DMS79 treated with DMSO at 0.1 percent for 48 hours (cell line): ENCODE results near the gene NCBP3.
"Not testable (repeated sequence)": the region's sequence is repeated elsewhere in the genome, so short reads cannot be mapped to it uniquely, and the experiment has no call there.

Experiments
- DNase-seq: peaks from one replicate; lab custom pipeline; 2025; lab: John Stamatoyannopoulos, UW

NCBP3 gene

DNA sequence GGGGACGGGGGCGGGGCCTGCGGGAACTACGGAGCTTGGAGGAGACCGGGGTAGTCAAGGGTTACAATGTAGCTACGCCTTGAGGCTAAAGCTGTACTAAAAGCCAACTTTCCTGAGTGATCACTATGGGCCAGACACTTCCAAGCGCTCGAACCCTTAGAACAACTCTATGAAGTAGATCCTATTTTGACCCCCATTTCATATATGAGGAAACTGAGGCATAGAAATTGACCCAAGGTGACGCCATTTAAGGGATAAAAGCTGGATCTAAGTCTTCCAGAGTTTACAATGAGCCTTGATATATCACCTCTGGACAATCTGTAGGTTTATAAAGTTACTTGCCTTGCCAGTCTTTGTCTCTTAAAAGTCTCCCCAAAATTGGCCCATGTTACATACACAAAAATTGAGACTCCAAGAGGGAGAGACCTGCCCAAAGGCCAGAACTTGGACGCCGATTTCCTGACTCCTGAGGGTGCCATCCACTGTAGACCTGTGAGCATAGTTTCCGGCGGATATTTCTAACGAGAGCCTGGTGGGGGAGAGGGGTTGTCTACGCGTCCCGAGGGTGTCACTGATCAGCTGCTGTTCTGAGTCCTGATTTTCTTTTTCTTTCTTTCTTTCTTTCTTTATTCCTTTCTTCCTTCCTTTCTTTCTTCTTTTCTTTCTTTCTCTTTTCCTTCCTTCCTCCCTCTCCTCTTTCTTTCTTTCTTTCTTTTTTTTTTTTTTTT, 555 bp upstream of the NCBP3 start:
- no peak for DNase-seq

DNA sequence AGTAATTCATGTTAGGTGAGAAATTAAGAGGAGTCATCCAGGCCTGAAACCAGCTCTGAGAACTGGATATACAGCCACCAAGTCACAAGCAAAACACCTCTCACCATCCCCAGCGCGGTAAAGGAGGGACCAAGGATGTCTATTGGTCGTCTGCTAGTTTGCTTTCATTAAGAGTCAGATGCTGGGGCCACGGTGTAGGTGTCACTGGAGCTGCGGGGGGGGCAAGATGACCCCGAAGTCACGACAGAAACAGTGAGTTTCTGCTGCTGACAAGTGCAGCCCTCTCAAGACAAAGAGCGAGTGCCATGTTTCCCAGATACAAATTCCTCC, 790 bp downstream of the NCBP3 start:
- no peak for DNase-seq

DNA sequence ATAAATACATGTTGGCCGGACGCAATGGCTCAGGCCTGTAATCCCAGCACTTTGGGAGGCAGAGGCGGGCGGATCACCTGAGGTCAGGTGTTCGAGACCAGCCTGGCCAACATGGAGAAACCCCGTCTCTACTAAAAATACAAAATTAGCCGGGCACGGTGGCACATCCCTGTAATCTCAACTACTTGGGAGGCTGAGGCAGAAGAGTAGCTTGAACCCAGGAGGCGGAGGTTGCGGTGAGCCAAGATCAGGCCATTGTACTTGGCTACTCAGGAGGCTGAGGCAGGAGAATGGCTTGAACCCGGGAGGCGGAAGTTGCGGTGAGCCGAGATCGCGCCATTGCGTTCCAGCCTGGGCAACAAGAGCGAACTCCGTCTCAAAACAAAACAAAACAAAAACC, 1.5 kb downstream of the NCBP3 start:
- not testable (repeated sequence) for DNase-seq

DNA sequence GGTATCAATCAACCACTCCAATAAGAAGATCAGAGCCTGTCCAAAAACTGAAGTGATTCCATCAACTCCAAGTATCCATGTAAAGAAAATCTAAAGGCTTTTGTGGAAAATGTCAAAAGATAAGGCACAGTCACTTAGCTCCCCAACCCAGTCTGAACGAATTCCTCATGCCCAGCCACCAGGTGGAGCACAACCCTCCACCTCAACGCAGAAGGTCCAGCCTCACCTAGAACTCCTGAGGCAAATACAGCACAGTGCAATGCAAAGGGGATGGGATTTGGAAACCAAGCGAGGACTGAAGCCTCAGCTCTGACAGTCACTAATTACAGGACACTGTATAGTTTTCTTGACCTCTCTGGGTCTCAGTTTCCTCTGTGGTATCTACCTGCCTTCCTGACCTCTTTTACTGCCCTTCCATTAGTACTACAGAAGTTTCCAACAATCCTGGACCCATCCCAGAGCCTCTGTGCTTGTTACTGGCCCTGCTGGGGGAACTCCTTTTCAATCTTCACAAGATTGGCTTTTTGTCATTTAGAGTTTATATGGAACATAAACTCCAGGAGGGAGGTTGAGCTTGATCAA, 2.0 kb downstream of the NCBP3 start:
- peak; percentile 7 for DNase-seq

DNA sequence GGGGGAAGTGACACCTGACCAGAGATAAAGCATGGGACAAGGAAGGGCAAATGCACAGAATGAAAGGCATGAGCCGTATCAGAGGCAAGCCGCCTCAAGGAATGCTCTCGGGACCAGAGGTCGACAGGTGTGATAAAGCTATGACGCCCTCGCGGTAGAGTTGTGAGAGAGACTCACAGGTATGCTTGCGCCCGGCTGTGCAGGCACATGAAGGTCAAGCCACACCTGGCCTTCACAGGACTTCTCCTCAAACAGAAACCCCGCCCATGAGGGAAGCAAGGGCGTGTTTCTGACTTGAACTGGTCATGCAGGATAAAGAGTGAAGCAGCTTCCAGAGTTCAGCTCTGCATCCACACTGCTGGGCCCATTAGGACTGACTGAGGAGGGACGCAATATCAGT, 7.8 kb downstream of the NCBP3 start:
- no peak for DNase-seq

DNA sequence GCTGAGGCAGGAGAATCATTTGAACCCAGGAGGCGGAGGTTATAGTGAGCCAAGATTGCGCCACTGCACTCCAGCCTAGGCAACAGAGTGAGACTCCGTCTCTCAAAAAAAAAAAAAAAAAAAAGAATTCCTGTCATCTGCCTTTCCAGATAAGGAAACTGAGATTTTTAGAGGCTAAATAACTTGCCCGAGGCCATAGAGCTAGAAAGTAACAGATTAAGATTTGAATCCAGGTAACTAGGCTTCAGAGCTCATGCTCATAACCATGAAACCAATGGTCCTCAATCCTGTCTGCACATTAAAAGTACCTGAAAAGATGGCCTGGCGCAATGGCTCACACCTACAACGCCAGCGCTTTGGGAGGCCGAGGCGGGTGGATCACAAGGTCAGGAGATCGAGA, 9.5 kb downstream of the NCBP3 start:
- no peak for DNase-seq

DNA sequence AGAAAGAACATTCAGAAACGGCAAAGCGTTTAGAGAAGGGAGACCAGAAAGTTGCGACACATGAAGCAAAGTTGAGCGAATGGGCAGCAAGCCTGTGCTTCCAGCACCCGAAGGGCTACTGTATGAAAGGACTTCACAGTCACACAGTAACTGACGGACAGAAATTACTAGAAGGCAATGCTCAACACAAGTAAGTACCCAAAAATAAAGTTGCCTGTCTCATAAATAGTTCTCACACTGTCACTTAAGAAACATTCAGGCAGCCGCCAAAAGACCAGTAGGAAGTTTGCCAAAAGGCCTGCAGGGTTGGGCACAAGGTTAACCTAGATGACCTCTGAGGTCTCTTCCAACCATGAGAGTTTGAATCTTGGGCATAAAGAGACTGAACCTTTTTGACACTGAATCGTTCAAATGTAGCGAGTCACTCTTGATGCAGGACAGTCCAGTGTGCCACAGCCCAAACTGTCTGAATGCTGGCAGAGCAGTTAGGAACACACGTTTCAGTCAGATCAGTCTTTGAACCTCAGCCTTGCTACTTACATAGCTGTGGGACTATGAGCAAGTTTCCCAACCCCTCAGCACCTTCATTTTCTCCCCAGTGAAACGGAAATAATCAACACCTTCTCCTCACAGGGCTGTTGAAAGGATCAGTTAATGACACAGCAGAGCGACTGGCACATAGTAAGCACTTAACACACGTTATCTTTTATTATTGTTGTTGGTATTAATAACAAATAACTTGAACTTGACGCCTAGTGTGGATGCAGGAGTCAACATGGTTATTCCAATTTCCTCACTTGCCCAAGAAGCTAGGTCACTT, 10.4 kb downstream of the NCBP3 start:
- no peak for DNase-seq

DNA sequence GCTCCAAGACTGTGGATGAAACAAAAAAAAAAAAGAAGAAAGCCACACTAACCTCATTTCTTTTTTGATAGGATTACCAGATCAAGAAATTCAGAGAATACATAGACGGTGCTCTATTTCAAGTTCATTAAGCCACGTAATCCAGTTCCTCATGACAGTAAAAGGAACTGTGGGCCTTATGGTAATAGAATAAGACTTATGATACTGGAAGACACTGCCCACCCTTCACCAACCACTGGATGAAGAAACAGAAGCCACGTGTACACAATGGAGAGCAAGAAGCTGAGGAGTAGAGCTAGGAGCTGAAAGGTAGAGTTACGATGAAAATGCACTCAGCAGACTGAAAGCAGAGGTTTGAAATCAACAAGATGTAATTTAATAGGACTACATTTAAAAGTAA, 11.2 kb downstream of the NCBP3 start:
- no peak for DNase-seq

DNA sequence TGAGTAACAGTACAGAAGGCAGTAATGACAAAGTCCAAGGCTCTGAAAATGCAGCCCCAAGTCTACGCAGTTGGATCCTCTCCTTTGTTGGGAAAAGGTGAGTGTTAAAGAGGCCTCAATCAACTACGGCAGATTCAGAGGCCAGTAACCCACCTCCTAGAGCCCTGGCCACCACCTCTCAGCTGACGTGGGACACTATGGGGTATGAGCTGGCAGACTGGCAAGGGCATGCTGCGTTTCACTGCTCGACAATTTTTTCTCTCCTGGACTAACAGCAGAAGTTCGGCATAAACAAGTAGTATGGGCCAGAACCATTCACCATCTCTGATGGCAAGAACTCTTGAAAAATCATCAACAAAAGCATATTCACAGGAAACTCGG, 17.2 kb downstream of the NCBP3 start:
- DNase-seq: no peak

DNA sequence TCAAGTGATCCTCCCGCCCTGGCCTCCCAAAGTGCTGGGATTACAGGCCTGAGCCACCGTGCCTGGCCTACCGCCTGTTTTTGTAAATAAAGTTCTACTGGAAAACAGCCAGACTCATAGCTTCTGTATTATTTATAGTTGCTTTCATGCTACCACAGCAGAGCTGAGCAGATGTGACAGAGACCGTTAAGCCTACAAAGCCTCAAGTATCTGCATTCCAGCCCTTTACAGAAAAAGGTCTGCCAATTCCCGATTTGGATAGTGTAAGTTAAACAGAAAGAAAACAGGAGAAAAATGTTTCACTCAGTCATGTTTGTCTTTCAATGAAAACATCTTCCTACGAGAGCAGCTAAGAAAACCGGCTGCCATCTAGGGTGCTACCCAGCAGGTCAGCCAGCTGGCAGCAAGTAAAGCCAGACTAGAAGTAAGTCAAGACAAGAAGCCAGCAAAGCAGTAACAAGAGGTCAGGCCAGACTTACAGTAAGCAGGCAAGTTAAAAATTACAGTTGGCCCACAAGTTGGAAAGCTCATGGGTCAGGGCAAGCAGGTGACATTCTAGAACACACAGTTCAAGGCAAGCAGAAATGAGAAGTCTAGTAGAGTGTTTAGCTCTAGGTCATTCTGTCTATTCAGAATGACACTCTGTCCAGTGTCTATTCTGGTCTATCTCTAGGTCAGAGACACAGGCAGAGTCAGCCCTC, 17.7 kb downstream of the NCBP3 start:
- no peak for DNase-seq

DNA sequence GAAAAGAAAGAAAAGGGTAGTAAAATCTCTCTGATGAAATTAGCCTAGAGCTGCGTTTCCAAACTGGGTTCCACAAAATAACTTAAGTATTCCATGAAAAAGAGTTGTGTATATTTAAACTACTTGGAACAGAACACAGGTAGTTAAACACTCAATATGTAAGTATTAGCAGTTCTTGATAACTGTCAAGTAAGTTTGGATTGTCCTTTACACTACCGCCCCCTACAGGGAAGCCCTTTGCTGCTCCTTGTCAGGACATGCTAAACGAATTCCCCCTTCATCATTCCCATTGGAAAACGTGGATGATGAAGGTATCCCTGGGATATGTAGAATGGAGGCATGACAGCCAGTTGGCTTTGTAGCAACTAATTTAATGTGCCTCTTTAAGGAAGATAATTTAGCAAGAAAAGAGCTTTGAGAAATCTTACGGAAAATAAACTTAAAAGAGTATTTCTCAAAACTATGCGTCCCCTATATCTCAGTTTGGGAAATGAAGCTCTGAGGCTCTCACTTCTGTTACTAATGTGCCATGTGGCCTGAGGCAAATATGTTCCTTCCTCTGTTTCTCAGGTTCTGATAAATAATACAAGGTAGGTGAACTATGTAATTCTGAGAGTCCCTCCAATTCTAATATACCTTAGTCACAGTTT, 18.8 kb downstream of the NCBP3 start:
- DNase-seq: peak; percentile 3

DNA sequence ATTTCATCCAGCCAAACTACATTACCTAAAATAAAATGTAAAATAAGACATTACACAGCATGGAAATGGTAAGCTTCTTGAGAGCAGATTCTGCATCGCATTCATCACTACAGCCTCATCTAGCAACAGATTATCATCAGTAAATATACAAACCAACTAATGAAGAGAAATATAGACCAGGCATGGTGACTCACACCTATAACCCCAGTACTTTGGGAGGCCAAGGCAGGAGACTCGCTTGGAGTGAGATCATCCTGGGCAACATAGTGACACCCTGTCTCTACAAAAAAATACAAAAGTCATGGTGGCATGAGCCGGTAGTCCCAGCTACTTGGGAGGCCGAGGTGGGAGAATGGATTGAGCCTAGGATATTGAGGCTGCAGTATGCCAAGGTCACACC, 19.9 kb downstream of the NCBP3 start:
- DNase-seq: no peak

DNA sequence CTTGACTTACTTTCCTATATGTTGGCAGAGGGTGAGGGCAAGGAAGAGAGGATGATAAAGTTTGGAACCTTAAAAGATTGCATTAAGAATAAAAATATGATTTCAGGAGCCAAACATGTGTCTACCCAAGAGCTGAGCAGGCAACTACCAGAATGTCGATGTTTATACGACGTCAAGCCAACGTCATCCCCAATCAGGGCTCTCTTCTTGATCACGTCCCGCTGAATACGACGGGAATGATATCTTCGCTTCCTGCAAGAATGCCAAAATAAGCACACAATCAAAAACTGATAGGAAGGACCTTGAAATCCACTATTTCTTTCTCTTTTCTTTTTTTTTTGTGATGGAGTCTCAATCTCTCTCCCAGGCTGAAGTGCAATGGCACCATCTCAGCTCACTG, 24.9 kb downstream of the NCBP3 start:
- no peak for DNase-seq

DNA sequence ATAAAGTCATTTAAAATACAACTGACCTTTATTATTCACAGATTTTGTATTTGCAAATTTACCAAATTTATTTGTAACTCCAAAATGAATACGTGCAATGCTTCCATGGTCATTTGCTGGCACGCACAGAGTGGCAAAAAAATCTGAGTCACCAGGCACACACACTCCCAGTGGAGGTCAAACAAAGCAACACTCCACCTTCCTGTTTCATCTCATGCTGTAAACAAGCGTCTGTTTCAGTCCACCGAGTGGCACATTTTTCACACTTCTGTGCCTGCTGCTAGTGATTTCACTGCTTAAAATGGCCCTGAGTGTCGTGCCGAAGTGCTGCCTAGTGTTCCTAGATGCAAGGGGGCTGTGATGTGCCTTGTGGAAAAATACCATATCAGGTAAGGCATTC, 27.3 kb downstream of the NCBP3 start:
- no peak for DNase-seq

DNA sequence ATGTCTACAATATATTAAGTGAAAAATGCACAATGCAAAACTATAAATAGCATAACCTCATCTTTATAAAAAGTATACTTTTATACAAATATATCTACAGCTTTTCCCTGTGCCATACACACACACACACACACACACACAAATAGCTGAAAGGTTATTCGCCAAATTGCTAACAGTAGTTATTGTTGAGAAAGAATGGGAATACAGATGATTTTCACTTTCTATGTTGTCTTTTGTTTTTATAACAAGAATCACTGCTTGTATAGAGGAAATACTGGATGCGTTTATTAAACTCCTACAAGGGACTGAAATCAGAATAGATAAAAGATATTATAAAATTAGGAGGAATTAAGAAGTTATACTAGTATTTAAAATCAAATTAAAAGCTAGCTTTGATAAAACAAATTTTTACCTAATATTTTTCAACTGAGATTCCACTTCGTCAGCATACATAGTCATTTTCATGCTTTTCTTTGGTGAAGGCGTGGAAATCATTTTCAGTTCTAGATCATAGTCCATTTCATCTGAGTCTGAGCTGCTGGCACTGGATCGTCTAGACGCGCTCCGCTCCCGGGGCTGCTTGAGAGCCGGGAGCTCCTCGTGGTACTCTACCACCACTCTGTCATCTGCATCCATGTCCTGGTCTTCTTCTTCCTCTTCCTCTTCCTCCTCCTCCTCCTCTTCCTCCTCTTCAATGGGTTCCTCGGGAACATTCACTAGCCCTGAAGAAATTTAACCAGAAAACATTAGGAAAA, 28.0 kb downstream of the NCBP3 start:
- no peak for DNase-seq

DNA sequence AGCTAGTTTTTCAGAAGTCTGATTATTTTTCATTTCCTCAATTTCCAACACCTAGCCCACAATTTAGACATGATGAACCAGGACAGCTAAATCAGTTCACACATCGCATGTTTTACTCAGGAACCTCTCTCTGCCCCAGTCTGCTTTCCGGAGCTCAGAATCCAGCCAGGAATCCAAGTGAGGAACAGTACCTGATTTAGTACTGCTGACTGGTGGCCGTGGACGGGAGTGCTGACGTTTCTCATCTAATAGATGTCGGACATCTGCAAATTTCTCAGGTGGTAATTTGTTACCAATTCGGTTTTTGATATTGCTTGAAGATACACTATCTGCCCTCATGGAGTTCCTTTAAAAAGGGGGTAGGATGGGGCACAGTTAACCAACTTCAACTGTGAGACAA, 30.1 kb downstream of the NCBP3 start:
- DNase-seq: no peak

DNA sequence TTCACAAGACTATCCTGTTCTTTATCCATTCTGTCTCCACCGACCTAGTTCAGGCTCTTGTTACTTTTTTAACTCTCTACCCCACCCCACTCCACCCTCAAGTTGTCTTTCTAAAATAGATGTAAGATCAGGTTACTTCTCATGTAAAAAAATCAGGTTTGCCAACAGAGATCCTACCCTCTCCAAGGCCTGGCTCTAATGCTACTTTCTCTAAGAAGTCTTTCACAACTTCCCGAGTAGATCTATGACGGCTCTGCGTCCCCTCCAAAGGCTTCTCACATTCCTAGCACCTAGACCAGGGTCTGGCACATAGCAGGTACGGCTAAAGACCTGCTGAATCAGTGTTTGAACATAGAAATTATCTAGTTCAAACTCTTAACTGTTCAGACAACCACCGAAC, 30.9 kb downstream of the NCBP3 start:
- DNase-seq: no peak

DNA sequence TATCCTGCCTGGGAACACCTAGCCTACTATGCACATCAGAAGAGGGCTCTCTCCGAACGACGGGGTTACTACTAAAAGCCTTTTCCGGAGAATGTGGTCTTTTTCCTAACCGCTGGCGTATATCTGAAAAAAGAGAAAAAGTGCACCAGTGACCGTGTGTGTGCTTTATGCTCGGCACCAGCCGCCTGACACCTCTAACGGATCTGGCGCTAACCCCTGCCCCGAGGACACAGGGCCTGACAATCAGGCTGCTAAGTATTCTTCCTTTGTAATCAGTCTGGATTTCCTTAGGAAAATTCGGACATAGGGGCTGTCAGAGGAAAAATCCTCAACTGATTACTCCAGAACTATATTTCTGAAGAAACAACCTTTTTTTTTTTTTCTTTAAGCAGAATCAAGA, 31.7 kb downstream of the NCBP3 start:
- no peak for DNase-seq

DNA sequence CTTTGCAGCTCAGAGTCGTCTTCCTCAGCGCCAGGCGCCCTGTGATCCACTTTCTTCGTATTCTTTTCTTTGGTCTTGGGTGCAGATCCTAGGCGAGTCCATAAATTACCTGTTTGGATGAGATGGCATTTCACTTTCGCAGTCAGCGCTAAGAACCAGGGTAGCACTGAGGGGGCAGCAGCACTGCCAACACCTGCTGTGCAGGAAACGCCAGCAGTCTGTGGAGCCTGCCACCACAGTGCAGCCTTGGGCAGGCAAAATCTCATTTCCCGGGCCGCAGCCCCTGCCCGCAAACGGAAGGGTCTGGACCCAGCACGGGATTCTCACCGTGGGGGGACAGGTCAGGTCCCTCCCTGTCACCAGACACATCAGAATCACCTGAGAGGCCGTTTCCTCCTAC, 32.9 kb downstream of the NCBP3 start:
- no peak for DNase-seq

DNA sequence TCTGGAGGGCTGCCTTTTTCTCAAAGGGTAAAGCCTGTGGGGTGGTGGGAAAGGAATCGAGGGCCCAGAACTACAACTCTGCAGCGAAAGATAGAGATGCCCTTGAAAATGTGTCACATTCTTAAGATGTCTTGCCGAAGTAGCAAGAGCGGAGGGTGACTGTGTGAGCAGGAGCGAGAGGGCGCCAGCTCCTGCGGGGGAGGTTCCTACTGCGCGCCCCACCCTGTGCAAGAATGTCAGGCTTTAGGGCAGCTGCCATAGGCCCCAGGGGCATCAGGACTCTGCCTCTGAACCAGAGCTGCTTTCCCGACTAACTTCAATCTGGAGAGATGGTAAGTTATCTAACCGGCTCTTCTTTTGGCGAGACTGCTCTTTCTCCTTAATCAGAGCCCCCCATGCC, 33.3 kb downstream of the NCBP3 start:
- no peak for DNase-seq

DNA sequence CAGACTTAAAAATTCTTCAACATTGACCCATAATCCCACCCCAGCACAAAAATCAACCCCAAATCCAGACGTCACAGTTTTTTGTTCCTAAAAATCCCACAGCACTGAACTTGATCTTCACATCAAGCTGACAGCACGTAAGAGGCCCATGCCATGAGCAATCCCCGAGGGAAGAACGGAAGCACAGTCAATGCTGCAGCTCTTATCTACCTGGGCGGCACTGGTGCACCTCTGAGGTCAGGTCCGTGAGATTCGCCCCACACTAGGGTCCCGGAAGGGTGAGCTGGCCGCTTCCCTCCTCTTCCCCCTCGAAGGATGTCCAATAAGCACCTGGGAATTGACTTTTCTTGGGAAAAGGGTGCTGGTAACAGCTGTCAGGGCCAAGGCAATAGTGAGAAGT, 33.8 kb downstream of the NCBP3 start:
- no peak for DNase-seq

DNA sequence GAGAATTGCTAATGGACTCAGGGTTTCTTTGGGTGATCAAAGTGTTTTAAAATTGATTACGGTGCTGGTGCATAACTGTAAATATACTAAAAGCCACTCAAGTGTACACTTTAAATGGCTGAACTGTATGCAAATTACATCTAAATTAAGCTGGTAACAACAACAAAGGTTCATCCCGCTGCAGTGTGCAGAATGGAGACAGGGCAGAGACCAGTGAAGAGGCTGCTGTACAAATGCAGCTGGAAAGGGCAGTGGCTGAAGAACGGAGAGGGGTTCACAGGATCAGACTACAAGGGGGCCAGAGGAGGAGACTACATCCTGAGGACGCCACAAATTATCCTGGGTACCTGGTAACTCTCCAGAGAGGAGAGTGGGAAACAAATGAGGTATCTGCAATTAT, 36.0 kb downstream of the NCBP3 start:
- no peak for DNase-seq
